GM23338 (cell line): ENCODE results near the gene LAMA4. TPM values are rescaled to one million over a fixed set of nuclear protein-coding genes. Genes with fewer than 3 reads are reported as not detected.

ENCODE experiments used
- ATAC-seq: fragments of 200-7000 bp; cut with Tn5 transposase; 3 replicates; pipeline ENCODE4 v1.9.1; 2020
- DNase-seq: peaks from one replicate; pipeline ENCODE4 v3.0.0-alpha.2; 2015; ENCODE audit warnings: low spot score
- H2AFZ ChIP-seq: fragments of 200-600 bp; sonication (generic); 2 replicates; pipeline ENCODE4 v1.8.0; 2016; ENCODE audit warnings: antibody characterized with exemption, mild to moderate bottlenecking, moderate library complexity
- H3F3A ChIP-seq: fragments of 200-600 bp; sonication (generic); replicated peaks from 2 replicates; pipeline ENCODE4 v1.8.0; 2017; ENCODE audit warnings: antibody characterized with exemption, mixed run types, low read depth
- H3K27ac ChIP-seq: fragments of 200-600 bp; sonication (generic); 2 replicates; pipeline ENCODE4 v1.6.1; 2016; ENCODE audit warnings: low read depth
- H3K27me3 ChIP-seq: fragments of 200-600 bp; sonication (generic); 2 replicates; pipeline ENCODE4 v1.8.0; 2016; ENCODE audit warnings: mild to moderate bottlenecking, mixed run types, moderate library complexity; ENCODE audit not compliant: insufficient read depth
- H3K36me3 ChIP-seq: fragments of 200-600 bp; sonication (generic); 2 replicates; pipeline ENCODE4 v1.8.0; 2016; ENCODE audit warnings: mild to moderate bottlenecking; ENCODE audit not compliant: insufficient read depth
- H3K4me1 ChIP-seq: fragments of 200-600 bp; sonication (generic); 2 replicates; pipeline ENCODE4 v1.8.0; 2016; ENCODE audit warnings: mild to moderate bottlenecking, moderate library complexity; ENCODE audit not compliant: insufficient read depth
- H3K4me2 ChIP-seq: fragments of 200-600 bp; sonication (generic); 2 replicates; pipeline ENCODE4 v1.7.1; 2017; ENCODE audit warnings: mixed run types
- H3K4me3 ChIP-seq: fragments of 200-600 bp; sonication (generic); 2 replicates; pipeline ENCODE4 v1.6.1; 2016; ENCODE audit warnings: mixed run types
- H3K79me2 ChIP-seq: fragments of 200-600 bp; sonication (generic); replicated peaks from 2 replicates; pipeline ENCODE4 v1.8.0; 2017; ENCODE audit warnings: mild to moderate bottlenecking; ENCODE audit not compliant: insufficient read depth
- H3K9me2 ChIP-seq: fragments of 200-600 bp; sonication (generic); 2 replicates; pipeline ENCODE4 v1.8.0; 2017; ENCODE audit not compliant: insufficient read depth
- H4K20me1 ChIP-seq: fragments of 200-600 bp; sonication (generic); replicated peaks from 2 replicates; pipeline ENCODE4 v1.8.0; 2017; ENCODE audit warnings: mild to moderate bottlenecking; ENCODE audit not compliant: insufficient read depth
- H3K27ac Mint-ChIP-seq: 2 replicates; pipeline ENCODE4 v1.8.0; 2020; ENCODE audit warnings: inconsistent platforms, mild to moderate bottlenecking, moderate library complexity, mixed read lengths
- H3K27me3 Mint-ChIP-seq: 3 replicates; pipeline ENCODE4 v1.8.0; 2022; ENCODE audit warnings: low read depth, mild to moderate bottlenecking, moderate library complexity, mixed read lengths, inconsistent platforms; ENCODE audit not compliant: insufficient read depth, poor library complexity
- H3K36me3 Mint-ChIP-seq: 3 replicates; pipeline ENCODE4 v1.8.0; 2021; ENCODE audit warnings: low read depth, mild to moderate bottlenecking, inconsistent platforms, moderate library complexity, mixed read lengths
- H3K4me1 Mint-ChIP-seq: 3 replicates; pipeline ENCODE4 v1.8.0; 2020; ENCODE audit warnings: mild to moderate bottlenecking, inconsistent platforms, mixed read lengths
- H3K4me3 Mint-ChIP-seq: 3 replicates; pipeline ENCODE4 v1.8.0; 2021; ENCODE audit warnings: moderate library complexity, mild to moderate bottlenecking, inconsistent platforms, mixed read lengths
- H3K9me3 Mint-ChIP-seq: 3 replicates; pipeline ENCODE4 v1.8.0; 2020; ENCODE audit warnings: moderate library complexity, mild to moderate bottlenecking, inconsistent platforms, mixed read lengths
- CREB1 ChIP-seq: fragments of 250-450 bp; sonication (Bioruptor Pico); IDR thresholded peaks from 2 replicates; pipeline ENCODE4 v1.5.0; 2020; ENCODE audit warnings: low read depth, mild to moderate bottlenecking, moderate library complexity
- CTCF ChIP-seq, 2 experiments: fragments of 200-600 bp in 1 of 2; sonication (generic) in 1 of 2; conservative IDR thresholded peaks; 2 replicates each; pipeline versions ENCODE4 v1.5.1 to v1.6.1; 2016 to 2017; ENCODE audit warnings: antibody characterized with exemption in 2 of 2, low read depth in 2 of 2, mild to moderate bottlenecking in 2 of 2, moderate library complexity in 1 of 2
- EZH2 ChIP-seq: fragments of 200-600 bp; sonication (generic); IDR thresholded peaks from one replicate; pipeline ENCODE4 v1.8.0; 2017; ENCODE audit warnings: antibody characterized with exemption, mild to moderate bottlenecking, low read depth; ENCODE audit not compliant: unreplicated experiment
- EZH2phosphoT487 ChIP-seq: fragments of 200-600 bp; sonication (generic); IDR thresholded peaks from one replicate; pipeline ENCODE4 v1.8.1; 2018; ENCODE audit warnings: antibody characterized with exemption; ENCODE audit not compliant: unreplicated experiment
- JUNB ChIP-seq: IDR thresholded peaks from one replicate; pipeline ENCODE4 v1.6.1; 2016; ENCODE audit warnings: antibody characterized with exemption; ENCODE audit not compliant: unreplicated experiment
- NANOG ChIP-seq: IDR thresholded peaks from 2 replicates; pipeline ENCODE4 v1.6.1; 2016; ENCODE audit warnings: antibody characterized with exemption, borderline replicate concordance
- POLR2AphosphoS5 ChIP-seq: IDR thresholded peaks from 2 replicates; pipeline ENCODE4 v1.6.1; 2016; ENCODE audit warnings: antibody characterized with exemption, low read depth
- STAT1 ChIP-seq: IDR thresholded peaks from one replicate; pipeline ENCODE4 v1.6.1; 2016; ENCODE audit warnings: antibody characterized with exemption; ENCODE audit not compliant: unreplicated experiment
- ZNF114 ChIP-seq: fragments of 250-450 bp; sonication (Bioruptor Pico); IDR thresholded peaks from 2 replicates; pipeline ENCODE4 v1.5.0; 2020; ENCODE audit warnings: mild to moderate bottlenecking, moderate library complexity
- ZNF331 ChIP-seq: fragments of 250-450 bp; sonication (Bioruptor Pico); IDR thresholded peaks from 2 replicates; pipeline ENCODE4 v1.5.0; 2020; ENCODE audit warnings: low read depth, mild to moderate bottlenecking, moderate library complexity
- polyA plus RNA-seq: library from polyadenylated mRNA; unstranded; fragments of >200 nt; fragmentation: Nextera tagmentation; extraction: Ambion mirVana; gene quantifications from 2 replicates; pipeline ENCODE4 v1.2.1, GENCODE V29; 2016
- total RNA-seq: library from RNA; depleted of rRNA; stranded (reverse); fragments of >200 nt; shearing (Covaris generic); gene quantifications from 2 replicates; pipeline ENCODE4 v1.2.3, GENCODE V29; 2014
- TF ChIP-seq, protein P1 (sequence below): IDR thresholded peaks from one replicate; pipeline ENCODE4 v1.6.1; 2018; ENCODE audit warnings: antibody characterized with exemption; ENCODE audit not compliant: unreplicated experiment
- TF ChIP-seq, protein P2 (sequence below): fragments of 250-450 bp; sonication (Bioruptor Pico); IDR thresholded peaks from 2 replicates; pipeline ENCODE4 v1.5.0; 2020; ENCODE audit warnings: mild to moderate bottlenecking, moderate library complexity

The LAMA4 gene
- total and polyA plus RNA-seq, 2 experiments from 2014 or later: 1.7 to 2.8 TPM

DNA sequence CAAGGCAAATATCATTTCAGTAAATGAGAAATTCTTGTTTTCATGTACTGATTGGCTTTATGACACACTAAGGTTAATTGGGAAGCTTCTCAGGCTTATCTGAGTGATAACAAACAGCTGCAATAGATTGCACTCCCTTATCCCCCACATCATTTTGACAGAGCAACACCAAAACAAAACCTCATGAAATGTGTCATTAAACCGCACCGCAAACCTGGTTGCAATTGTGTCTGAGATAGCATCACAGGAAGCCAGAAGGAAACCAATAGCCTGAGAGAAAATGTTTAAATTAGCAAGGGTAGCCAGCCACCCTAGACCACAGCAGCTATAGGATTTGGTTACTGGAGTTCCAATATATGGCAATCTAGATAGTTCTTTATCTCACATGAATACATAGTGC is 31.6 kb upstream of the LAMA4 start:
- Mint-ChIP-seq H3K9me3 (no peaks in the 10 kb centered on the region), H3K27me3 (peaks cover 1% of the 10 kb centered on the region), H3K36me3 (no peaks in the 10 kb centered on the region), H3K4me3 (no peak overlapping the region), H3K27ac (no peak overlapping the region), H3K4me1 (peaks cover 13% of the 10 kb centered on the region)
- Histone ChIP-seq H3K4me3 (no peak overlapping the region), H3K4me1 (peaks cover 9% of the 10 kb centered on the region; the same call in 1 of the 2 replicates), H3K9me2 (no peaks in the 10 kb centered on the region), H3K79me2 (no peaks in the 10 kb centered on the region), H3K27me3 (no peaks in the 10 kb centered on the region), H3K36me3 (no peaks in the 10 kb centered on the region), H4K20me1 (no peaks in the 10 kb centered on the region), H3K27ac (no peak overlapping the region), H3K4me2 (no peak overlapping the region), H2AFZ (no peak overlapping the region), H3F3A (no peaks in the 10 kb centered on the region)
- ATAC-seq (no peak), DNase-seq (no peak)
- no peak for TF ChIP-seq JUNB
- TF ChIP-seq EZH2phosphoT487: no peak
- TF ChIP-seq NANOG: no peak
- no peak for TF ChIP-seq ZNF114

DNA sequence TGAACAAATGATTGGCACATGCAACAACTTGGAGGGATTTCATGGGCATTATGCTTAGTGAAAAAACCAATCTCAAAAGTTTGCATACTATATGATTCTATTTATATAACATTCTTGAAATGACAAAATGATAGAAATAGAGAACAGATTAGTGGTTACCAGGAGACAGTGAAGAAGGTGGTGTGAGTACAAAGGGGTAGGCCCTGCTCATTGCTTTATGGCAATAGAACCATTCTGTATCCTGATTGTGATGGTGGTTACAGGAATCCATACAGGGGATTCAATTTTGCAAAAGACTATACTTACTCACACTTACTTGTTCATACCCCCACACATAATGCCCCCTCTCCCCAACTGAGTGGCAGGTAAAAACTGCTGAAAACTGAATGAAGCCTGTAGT is 30.2 kb upstream of the LAMA4 start:
- Mint-ChIP-seq H3K27ac (no peak overlapping the region), H3K9me3 (no peaks in the 10 kb centered on the region)
- TF ChIP-seq ZNF331 (CRISPR knock-in tag): no peak
- TF ChIP-seq POLR2AphosphoS5: no peak
- no peak for TF ChIP-seq EZH2
- TF ChIP-seq CTCF (conservative IDR thresholded peaks at IDR 0.05; ENCODE audit: low read depth in 2 of 2): no peak
- TF ChIP-seq CREB1: no peak
- no peak for TF ChIP-seq STAT1
- TF ChIP-seq JUNB: no peak
- TF ChIP-seq, protein P1, sequence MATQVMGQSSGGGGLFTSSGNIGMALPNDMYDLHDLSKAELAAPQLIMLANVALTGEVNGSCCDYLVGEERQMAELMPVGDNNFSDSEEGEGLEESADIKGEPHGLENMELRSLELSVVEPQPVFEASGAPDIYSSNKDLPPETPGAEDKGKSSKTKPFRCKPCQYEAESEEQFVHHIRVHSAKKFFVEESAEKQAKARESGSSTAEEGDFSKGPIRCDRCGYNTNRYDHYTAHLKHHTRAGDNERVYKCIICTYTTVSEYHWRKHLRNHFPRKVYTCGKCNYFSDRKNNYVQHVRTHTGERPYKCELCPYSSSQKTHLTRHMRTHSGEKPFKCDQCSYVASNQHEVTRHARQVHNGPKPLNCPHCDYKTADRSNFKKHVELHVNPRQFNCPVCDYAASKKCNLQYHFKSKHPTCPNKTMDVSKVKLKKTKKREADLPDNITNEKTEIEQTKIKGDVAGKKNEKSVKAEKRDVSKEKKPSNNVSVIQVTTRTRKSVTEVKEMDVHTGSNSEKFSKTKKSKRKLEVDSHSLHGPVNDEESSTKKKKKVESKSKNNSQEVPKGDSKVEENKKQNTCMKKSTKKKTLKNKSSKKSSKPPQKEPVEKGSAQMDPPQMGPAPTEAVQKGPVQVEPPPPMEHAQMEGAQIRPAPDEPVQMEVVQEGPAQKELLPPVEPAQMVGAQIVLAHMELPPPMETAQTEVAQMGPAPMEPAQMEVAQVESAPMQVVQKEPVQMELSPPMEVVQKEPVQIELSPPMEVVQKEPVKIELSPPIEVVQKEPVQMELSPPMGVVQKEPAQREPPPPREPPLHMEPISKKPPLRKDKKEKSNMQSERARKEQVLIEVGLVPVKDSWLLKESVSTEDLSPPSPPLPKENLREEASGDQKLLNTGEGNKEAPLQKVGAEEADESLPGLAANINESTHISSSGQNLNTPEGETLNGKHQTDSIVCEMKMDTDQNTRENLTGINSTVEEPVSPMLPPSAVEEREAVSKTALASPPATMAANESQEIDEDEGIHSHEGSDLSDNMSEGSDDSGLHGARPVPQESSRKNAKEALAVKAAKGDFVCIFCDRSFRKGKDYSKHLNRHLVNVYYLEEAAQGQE: no peak
- TF ChIP-seq, protein P2, sequence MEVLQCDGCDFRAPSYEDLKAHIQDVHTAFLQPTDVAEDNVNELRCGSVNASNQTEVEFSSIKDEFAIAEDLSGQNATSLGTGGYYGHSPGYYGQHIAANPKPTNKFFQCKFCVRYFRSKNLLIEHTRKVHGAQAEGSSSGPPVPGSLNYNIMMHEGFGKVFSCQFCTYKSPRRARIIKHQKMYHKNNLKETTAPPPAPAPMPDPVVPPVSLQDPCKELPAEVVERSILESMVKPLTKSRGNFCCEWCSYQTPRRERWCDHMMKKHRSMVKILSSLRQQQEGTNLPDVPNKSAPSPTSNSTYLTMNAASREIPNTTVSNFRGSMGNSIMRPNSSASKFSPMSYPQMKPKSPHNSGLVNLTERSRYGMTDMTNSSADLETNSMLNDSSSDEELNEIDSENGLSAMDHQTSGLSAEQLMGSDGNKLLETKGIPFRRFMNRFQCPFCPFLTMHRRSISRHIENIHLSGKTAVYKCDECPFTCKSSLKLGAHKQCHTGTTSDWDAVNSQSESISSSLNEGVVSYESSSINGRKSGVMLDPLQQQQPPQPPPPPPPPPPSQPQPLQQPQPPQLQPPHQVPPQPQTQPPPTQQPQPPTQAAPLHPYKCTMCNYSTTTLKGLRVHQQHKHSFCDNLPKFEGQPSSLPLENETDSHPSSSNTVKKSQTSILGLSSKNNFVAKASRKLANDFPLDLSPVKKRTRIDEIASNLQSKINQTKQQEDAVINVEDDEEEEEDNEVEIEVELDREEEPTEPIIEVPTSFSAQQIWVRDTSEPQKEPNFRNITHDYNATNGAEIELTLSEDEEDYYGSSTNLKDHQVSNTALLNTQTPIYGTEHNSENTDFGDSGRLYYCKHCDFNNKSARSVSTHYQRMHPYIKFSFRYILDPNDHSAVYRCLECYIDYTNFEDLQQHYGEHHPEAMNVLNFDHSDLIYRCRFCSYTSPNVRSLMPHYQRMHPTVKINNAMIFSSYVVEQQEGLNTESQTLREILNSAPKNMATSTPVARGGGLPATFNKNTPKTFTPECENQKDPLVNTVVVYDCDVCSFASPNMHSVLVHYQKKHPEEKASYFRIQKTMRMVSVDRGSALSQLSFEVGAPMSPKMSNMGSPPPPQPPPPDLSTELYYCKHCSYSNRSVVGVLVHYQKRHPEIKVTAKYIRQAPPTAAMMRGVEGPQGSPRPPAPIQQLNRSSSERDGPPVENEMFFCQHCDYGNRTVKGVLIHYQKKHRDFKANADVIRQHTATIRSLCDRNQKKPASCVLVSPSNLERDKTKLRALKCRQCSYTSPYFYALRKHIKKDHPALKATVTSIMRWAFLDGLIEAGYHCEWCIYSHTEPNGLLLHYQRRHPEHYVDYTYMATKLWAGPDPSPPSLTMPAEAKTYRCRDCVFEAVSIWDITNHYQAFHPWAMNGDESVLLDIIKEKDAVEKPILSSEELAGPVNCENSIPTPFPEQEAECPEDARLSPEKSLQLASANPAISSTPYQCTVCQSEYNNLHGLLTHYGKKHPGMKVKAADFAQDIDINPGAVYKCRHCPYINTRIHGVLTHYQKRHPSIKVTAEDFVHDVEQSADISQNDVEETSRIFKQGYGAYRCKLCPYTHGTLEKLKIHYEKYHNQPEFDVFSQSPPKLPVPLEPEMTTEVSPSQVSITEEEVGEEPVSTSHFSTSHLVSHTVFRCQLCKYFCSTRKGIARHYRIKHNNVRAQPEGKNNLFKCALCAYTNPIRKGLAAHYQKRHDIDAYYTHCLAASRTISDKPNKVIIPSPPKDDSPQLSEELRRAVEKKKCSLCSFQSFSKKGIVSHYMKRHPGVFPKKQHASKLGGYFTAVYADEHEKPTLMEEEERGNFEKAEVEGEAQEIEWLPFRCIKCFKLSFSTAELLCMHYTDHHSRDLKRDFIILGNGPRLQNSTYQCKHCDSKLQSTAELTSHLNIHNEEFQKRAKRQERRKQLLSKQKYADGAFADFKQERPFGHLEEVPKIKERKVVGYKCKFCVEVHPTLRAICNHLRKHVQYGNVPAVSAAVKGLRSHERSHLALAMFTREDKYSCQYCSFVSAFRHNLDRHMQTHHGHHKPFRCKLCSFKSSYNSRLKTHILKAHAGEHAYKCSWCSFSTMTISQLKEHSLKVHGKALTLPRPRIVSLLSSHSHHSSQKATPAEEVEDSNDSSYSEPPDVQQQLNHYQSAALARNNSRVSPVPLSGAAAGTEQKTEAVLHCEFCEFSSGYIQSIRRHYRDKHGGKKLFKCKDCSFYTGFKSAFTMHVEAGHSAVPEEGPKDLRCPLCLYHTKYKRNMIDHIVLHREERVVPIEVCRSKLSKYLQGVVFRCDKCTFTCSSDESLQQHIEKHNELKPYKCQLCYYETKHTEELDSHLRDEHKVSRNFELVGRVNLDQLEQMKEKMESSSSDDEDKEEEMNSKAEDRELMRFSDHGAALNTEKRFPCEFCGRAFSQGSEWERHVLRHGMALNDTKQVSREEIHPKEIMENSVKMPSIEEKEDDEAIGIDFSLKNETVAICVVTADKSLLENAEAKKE (CRISPR knock-in tag): no peak
- TF ChIP-seq EZH2phosphoT487: no peak
- TF ChIP-seq ZNF114: no peak

More for the DNA sequence above, 30.2 kb upstream of the LAMA4 start:
- Histone ChIP-seq H3K4me2 (no peak overlapping the region), H4K20me1 (no peaks in the 10 kb centered on the region), H3F3A (no peaks in the 10 kb centered on the region), H3K9me2 (no peaks in the 10 kb centered on the region), H2AFZ (no peak overlapping the region), H3K4me3 (no peak overlapping the region), H3K4me1 (peaks cover 8% of the 10 kb centered on the region), H3K36me3 (no peaks in the 10 kb centered on the region), H3K27ac (no peak overlapping the region), H3K27me3 (no peaks in the 10 kb centered on the region), H3K79me2 (no peaks in the 10 kb centered on the region)
- no peak for DNase-seq
- H3K4me1 Mint-ChIP-seq: peaks cover 13% of the 10 kb centered on the region
- ATAC-seq: no peak
- H3K36me3 Mint-ChIP-seq: no peaks in the 10 kb centered on the region
- H3K4me3 Mint-ChIP-seq: no peak overlapping the region
- no peaks in the 10 kb centered on the region for H3K27me3 Mint-ChIP-seq
